IPS DF 6.9 (cell line): Measurements from ENCODE around the gene RASA3.

Experiments used
- DNase-seq: peaks from one replicate; pipeline ENCODE4 v3.0.0-alpha.2; 2013; ENCODE audit warnings: low read depth, low spot score
- H3K27ac ChIP-seq: one replicate; pipeline ENCODE4 v1.5.1; 2013; ENCODE audit warnings: low read length, control low read depth
- H3K27me3 ChIP-seq: 2 replicates; pipeline ENCODE4 v1.6.1; 2013; ENCODE audit warnings: mild to moderate bottlenecking, low read length; ENCODE audit not compliant: control insufficient read depth, insufficient read depth
- H3K36me3 ChIP-seq: 2 replicates; pipeline ENCODE4 v1.6.1; 2013; ENCODE audit warnings: low read length; ENCODE audit not compliant: control insufficient read depth, insufficient read depth
- H3K4me1 ChIP-seq: 2 replicates; pipeline ENCODE4 v1.6.1; 2013; ENCODE audit warnings: low read length; ENCODE audit not compliant: control insufficient read depth, insufficient read depth
- H3K4me3 ChIP-seq: 2 replicates; pipeline ENCODE4 v1.5.1; 2013; ENCODE audit warnings: mild to moderate bottlenecking, low read length
- H3K9me3 ChIP-seq: 2 replicates; pipeline ENCODE4 v1.6.1; 2013; ENCODE audit warnings: low read length, inconsistent platforms; ENCODE audit not compliant: control insufficient read depth, insufficient read depth
- WGBS: extraction: QIAGEN DNeasy Blood & Tissue Kit; methylation state at CpG from one replicate; pipeline ENCODE4 v1.1.7; 2013; ENCODE audit warnings: mixed read lengths, missing lambda C conversion rate; ENCODE audit not compliant: insufficient read length, insufficient coverage; 5-methylcytosine and 5-hydroxymethylcytosine counted together

RASA3 gene

DNA sequence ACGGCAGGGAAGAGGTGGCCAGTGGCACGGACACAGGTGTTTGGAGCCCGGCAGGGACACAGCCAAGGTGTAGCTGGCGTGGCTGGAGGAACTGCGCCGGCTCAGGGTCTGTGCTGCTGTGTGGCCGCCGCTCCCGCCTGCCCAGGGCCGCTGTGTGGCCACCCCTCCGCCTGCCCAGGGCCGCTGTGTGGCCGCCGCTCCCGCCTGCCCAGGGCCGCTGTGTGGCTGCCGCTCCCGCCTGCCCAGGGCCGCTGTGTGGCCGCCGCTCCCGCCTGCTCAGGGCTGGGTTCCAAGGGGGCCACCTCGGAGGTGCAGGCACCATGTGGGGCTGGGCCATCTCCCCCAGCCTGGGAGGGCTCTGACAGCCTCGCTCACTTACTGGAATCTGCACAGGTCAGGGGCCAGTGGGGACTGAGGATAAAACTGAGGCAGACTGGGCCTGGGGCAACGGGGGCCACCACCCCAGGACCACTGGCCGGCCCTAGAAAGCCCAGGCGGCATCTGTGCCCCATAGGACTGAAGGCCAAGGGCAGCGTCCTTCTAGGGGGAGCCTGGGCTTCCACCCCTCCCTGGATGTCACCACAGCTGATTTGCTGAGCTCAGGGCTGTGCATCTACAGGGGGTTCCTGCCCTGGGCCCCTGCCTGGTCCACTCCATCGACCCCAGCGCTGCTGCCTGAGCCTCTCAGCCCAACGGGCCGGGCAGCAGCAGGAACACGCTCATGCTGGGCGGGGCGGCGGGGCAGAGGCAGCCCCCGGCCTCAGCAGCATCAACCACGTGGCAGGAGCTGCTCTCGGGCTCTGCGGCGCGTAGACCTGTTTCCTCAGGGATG, 180.1 kb downstream of the RASA3 start:
- no peaks in the 10 kb centered on the region for H3K27me3 ChIP-seq
- no peak overlapping the region for H3K4me3 ChIP-seq
- whole genome bisulfite sequencing, result no CpG with 5 or more reads among the region's 42 CpGs
- DNase-seq, result no peak
- H3K9me3 ChIP-seq, result no peaks in the 10 kb centered on the region
- H3K36me3 ChIP-seq, result no peaks in the 10 kb centered on the region
- peaks cover 2% of the 10 kb centered on the region; the same call in 1 of the 2 replicates for H3K4me1 ChIP-seq
- H3K27ac ChIP-seq, result no peak overlapping the region

DNA sequence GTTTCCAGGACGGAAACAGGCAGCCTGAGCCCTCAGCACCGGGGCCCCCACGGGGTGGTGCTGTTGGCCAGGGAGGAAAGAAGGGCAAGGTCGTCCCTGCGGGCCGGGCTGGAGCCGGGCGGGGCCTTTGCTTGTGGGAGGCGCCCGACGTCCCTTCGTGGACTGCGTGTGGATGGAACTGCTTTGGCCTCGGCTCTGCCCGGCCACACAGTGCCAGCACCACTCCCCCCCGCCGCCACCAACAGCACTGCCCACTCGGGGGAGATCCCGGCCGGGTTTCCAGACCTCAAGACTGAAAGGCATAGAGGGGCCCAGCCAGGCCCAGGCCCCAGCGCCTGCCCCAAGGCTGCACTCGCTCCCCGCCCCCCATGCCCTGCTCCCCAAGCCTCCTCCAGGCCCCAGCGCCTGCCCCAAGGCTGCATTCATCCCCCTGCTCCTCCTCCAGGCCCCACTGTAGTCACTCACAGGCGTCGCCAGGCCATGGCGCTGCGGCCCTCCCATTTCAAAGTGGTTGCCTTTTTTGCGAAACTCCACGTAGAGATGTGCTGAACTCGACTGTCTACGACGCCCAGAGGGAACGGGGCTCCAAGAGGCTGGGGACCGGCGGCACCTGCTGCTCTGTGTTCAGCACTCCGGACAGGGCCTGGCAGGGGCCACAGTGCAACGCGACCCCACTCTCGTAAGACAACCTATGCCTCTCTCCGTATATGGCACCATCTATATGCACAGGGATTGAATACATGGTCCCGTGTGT, 181.0 kb downstream of the RASA3 start:
- H3K36me3 ChIP-seq, result no peaks in the 10 kb centered on the region
- no CpG with 5 or more reads among the region's 42 CpGs for WGBS

GRCh38 chr13:113950451-113951245, 181.8 kb downstream of the RASA3 start:
- no peaks in the 10 kb centered on the region for H3K36me3 ChIP-seq
- no peak overlapping the region for H3K27ac ChIP-seq
- DNase-seq, result no peak
- H3K27me3 ChIP-seq, result no peaks in the 10 kb centered on the region
- no CpG with 5 or more reads among the region's 24 CpGs for WGBS
- H3K4me3 ChIP-seq, result no peak overlapping the region
- peaks cover 2% of the 10 kb centered on the region; the same call in 1 of the 2 replicates for H3K4me1 ChIP-seq
- no peaks in the 10 kb centered on the region for H3K9me3 ChIP-seq

More for the DNA sequence above, 181.0 kb downstream of the RASA3 start:
- no peaks in the 10 kb centered on the region for H3K9me3 ChIP-seq
- peaks cover 2% of the 10 kb centered on the region; the same call in 1 of the 2 replicates for H3K4me1 ChIP-seq
- no peak overlapping the region; the same call in 1 of the 2 replicates for H3K4me3 ChIP-seq
- peak; percentile 31 for DNase-seq
- no peaks in the 10 kb centered on the region for H3K27me3 ChIP-seq
- H3K27ac ChIP-seq, result no peak overlapping the region

DNA sequence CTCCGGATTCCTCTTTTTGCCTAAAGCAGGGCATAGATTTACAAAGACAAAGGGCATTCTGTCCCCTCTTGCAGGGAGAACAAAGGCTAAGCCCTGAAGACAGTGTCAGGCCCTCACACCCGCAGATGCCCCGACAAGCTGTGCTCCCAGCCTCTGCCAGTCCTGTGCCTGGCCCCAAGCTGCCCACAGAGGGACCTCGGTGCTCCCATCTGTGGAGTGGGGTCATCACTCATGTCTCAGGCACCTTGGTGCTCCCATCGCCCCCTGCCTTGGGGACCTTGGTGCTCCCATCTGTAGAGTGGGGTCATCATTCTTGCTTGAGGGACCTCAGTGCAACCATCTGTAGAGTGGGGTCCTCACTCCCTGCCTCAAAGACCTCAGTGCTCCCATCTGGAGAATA, 182.9 kb downstream of the RASA3 start:
- Histone ChIP-seq H3K4me3 (no peak overlapping the region), H3K9me3 (no peaks in the 10 kb centered on the region), H3K27ac (no peak overlapping the region), H3K27me3 (no peaks in the 10 kb centered on the region), H3K36me3 (no peaks in the 10 kb centered on the region), H3K4me1 (peaks cover 2% of the 10 kb centered on the region; the same call in 1 of the 2 replicates)
- DNase-seq, result no peak
- WGBS, result no CpG with 5 or more reads among the region's 5 CpGs

GRCh38 chr13:113948034-113948742, 184.2 kb downstream of the RASA3 start:
- no CpG with 5 or more reads among the region's 14 CpGs for WGBS
- Histone ChIP-seq H3K9me3 (no peaks in the 10 kb centered on the region), H3K36me3 (no peaks in the 10 kb centered on the region), H3K27ac (no peak overlapping the region), H3K4me3 (no peak overlapping the region), H3K27me3 (no peaks in the 10 kb centered on the region), H3K4me1 (0 out of 2 replicates have a peak, but pooled peaks cover 2% of the 10 kb centered on the region)
- DNase-seq, result no peak

DNA sequence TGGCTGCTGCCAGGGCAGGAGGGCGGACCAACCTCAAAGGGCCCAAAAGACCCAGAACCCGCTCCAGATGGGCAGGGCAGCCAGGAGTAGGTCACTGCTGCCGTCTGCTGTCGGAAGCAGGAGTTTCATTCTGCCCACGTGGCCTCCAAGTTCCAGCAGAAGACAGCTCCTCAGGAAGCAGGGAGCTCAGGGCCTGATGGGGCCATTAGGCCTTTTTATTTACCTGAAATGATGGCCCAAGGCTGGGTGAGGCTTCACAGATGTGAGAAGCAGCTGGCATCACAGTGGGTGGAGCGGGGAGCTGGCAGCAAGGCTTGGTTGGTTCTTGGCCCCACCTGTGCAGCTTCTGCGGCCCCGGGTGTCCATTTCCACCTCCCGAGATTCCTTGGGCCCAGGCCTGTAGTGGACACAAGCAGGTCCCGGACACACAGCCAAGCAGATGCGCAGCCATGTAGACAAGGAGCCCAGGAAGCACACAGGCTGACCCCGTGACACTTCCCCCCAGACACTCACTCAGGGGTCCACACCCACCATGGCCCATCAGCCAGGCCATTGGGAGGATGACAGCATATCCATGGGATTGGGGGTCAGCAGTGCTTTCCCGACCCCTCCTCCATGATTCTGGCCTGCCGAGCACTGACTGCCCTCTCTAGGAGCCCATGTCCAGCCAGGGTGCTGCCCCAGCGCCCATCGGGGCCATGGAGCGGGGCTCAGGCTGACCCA, 185.0 kb downstream of the RASA3 start:
- H3K4me1 ChIP-seq, result 0 out of 2 replicates have a peak, but pooled peaks cover 2% of the 10 kb centered on the region
- no CpG with 5 or more reads among the region's 17 CpGs for WGBS
- H3K4me3 ChIP-seq, result no peak overlapping the region
- no peak overlapping the region for H3K27ac ChIP-seq
- no peaks in the 10 kb centered on the region for H3K27me3 ChIP-seq
- H3K36me3 ChIP-seq, result no peaks in the 10 kb centered on the region; the same call in 1 of the 2 replicates
- no peaks in the 10 kb centered on the region for H3K9me3 ChIP-seq
- no peak for DNase-seq

DNA sequence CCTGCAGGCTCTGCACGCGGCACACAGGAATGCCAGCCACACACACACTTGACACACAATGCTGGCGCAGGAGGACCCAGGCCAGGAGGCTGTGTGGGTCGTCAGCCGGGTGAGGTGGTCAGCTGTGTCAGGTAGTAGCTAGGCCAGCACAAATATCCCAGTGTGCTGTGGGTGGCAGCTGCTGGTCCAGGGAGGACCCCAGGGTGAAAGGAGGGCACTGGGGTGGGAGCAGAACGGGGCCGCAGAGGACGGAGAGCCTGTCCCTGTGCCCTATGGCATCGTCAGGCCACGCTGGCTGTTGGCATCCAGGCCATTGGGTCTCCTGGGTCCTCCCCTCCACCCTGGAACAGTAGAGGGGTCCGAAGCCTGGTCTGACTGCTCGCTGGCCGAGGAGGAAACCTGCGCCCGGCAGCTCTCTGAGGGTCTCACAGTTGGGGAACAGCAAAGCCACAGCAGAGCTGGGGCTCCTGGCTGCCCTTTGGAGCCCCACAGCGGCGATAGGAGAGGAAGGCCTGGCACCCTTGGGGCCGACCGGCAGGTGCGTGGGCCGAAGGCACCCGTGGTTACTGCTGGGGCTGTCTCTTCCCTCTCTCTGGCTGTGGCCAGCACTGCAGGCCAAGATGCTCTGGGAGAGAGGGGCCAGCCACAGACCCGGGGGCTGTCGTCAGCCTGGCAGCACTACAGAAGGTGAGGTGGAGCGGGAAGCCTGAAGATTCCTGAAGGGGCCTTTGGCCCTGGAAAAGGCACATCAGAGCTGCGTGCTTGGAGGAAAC, 185.8 kb downstream of the RASA3 start:
- no CpG with 5 or more reads among the region's 26 CpGs for WGBS
- Histone ChIP-seq H3K9me3 (no peaks in the 10 kb centered on the region), H3K27me3 (no peaks in the 10 kb centered on the region), H3K4me3 (no peak overlapping the region), H3K27ac (no peak overlapping the region), H3K36me3 (no peaks in the 10 kb centered on the region; the same call in 1 of the 2 replicates), H3K4me1 (0 out of 2 replicates have a peak, but pooled peaks cover 2% of the 10 kb centered on the region)
- no peak for DNase-seq

GRCh38 chr13:113945857-113946408, 186.5 kb downstream of the RASA3 start:
- no peaks in the 10 kb centered on the region; the same call in 1 of the 2 replicates for H3K36me3 ChIP-seq
- DNase-seq, result no peak
- no peak overlapping the region for H3K4me3 ChIP-seq
- WGBS, result no CpG with 5 or more reads among the region's 26 CpGs
- no peak overlapping the region for H3K27ac ChIP-seq
- no peaks in the 10 kb centered on the region for H3K9me3 ChIP-seq
- H3K4me1 ChIP-seq, result 0 out of 2 replicates have a peak, but pooled peaks cover under 1% of the 10 kb centered on the region
- H3K27me3 ChIP-seq, result no peaks in the 10 kb centered on the region
